CD4-positive, alpha-beta T cell treated with Interleukin-17A for 4 hours (primary cell): ENCODE data around the gene PSME1.

Experiments
- DNase-seq: peaks from one replicate; pipeline ENCODE4 v3.0.0-alpha.2; 2020; ENCODE audit warnings: mixed read lengths

The PSME1 gene

GRCh38 chr14:24147761-24148428 lies 11.9 kb downstream of the PSME1 start:
- no peak for DNase-seq

GRCh38 chr14:24149302-24149969 lies 13.4 kb downstream of the PSME1 start:
- no peak for DNase-seq

GRCh38 chr14:24150061-24150460 lies 14.1 kb downstream of the PSME1 start:
- DNase-seq: no peak

GRCh38 chr14:24150567-24150966 lies 14.6 kb downstream of the PSME1 start:
- DNase-seq: no peak

GRCh38 chr14:24150993-24151392 lies 15.0 kb downstream of the PSME1 start:
- DNase-seq: no peak

- DNase-seq: no peak
These were observed 15.5 kb downstream of the PSME1 start for GRCh38 chr14:24151404-24152080.

- no peak for DNase-seq
These were observed 19.1 kb downstream of the PSME1 start for GRCh38 chr14:24155100-24155499.

- no peak for DNase-seq
These were observed 20.8 kb downstream of the PSME1 start for GRCh38 chr14:24156840-24157239.

- no peak for DNase-seq
These were observed 21.3 kb downstream of the PSME1 start for GRCh38 chr14:24157331-24157730.

- DNase-seq: no peak
These were observed 23.9 kb downstream of the PSME1 start for GRCh38 chr14:24159777-24160498.

GRCh38 chr14:24160499-24160849 lies 24.5 kb downstream of the PSME1 start:
- DNase-seq: no peak

- peak; percentile 98 for DNase-seq
These were observed 25.1 kb downstream of the PSME1 start, which contains the start of gene IRF9 for GRCh38 chr14:24160850-24161804. Gene IRF9 (plus strand): TSS chr14:24161265. CDS start chr14:24162145, 880 bp downstream.

GRCh38 chr14:24162093-24162492 lies 26.1 kb downstream of the PSME1 start:
- peak; percentile 20 for DNase-seq

GRCh38 chr14:24164518-24164991 lies 28.6 kb downstream of the PSME1 start:
- DNase-seq: no peak

GRCh38 chr14:24165785-24166184 lies 29.8 kb downstream of the PSME1 start:
- DNase-seq: no peak

- no peak for DNase-seq
These were observed 31.6 kb downstream of the PSME1 start for GRCh38 chr14:24167469-24168114.

GRCh38 chr14:24171422-24172260 lies 35.6 kb downstream of the PSME1 start, which contains the start of gene REC8:
Gene REC8 (plus strand): TSS chr14:24172080. CDS start chr14:24172553, 473 bp downstream.
- DNase-seq: peak; percentile 81

- DNase-seq: peak; percentile 16
These were observed 36.4 kb downstream of the PSME1 start for GRCh38 chr14:24172261-24172860.

- DNase-seq: no peak
These were observed 36.9 kb downstream of the PSME1 start for GRCh38 chr14:24172871-24173281.

- DNase-seq: no peak
These were observed 40.6 kb downstream of the PSME1 start for GRCh38 chr14:24176599-24176998.
